ENCODE measurements around the gene SLC35B3.

The SLC35B3 gene

GRCh38 chr6:8437813-8438212, 2.5 kb upstream of the SLC35B3 start:
- Histone ChIP-seq H3K9me3 (ENCODE audit: low read length) (peaks cover 2% of the 10 kb centered on the region; the same call in 1 of the 2 replicates), H4K20me1 (ENCODE audit: insufficient read depth, low read length) (no peaks in the 10 kb centered on the region), H3F3A (ENCODE audit: insufficient read depth, low read length) (no peaks in the 10 kb centered on the region), H3K27ac (ENCODE audit: low read depth, low read length, poor library complexity, severe bottlenecking) (no peak overlapping the region), H3K27me3 (ENCODE audit: insufficient read depth, low read length) (no peaks in the 10 kb centered on the region), H3K9ac (ENCODE audit: low read length) (no peak overlapping the region), H2AFZ (ENCODE audit: low read length) (no peak overlapping the region), H3K9me2 (ENCODE audit: low read depth, low read length) (no peaks in the 10 kb centered on the region), H3K4me2 (ENCODE audit: low read length) (no peak overlapping the region), H3K36me3 (ENCODE audit: insufficient read depth, low read length) (peaks cover 5% of the 10 kb centered on the region; the same call in 1 of the 2 replicates), H3K4me3 (ENCODE audit: low read depth, low read length, poor library complexity, severe bottlenecking) (no peak overlapping the region), H3K4me1 (ENCODE audit: insufficient read depth, low read length, severe bottlenecking) (peaks cover 22% of the 10 kb centered on the region), H3K79me2 (ENCODE audit: insufficient read depth, low read length) (peaks cover 20% of the 10 kb centered on the region)
- no peak for TF ChIP-seq EZH2 (IDR thresholded peaks at IDR 0.05; ENCODE audit: borderline replicate concordance, low read length)
- TF ChIP-seq CTCF (IDR thresholded peaks at IDR 0.05; ENCODE audit: low read length) = no peak

GRCh38 chr6:8436966-8437365, 1.6 kb upstream of the SLC35B3 start:
- H2AFZ ChIP-seq (ENCODE audit: low read length) = no peak overlapping the region
- H3K4me1 ChIP-seq (ENCODE audit: insufficient read depth, low read length, severe bottlenecking) = peaks cover 22% of the 10 kb centered on the region
- peaks cover 10% of the 10 kb centered on the region for H3K36me3 ChIP-seq (ENCODE audit: insufficient read depth, low read length)
- peaks cover 20% of the 10 kb centered on the region for H3K79me2 ChIP-seq (ENCODE audit: insufficient read depth, low read length)
- no peaks in the 10 kb centered on the region for H3K27me3 ChIP-seq (ENCODE audit: insufficient read depth, low read length)
- no peaks in the 10 kb centered on the region for H4K20me1 ChIP-seq (ENCODE audit: insufficient read depth, low read length)
- no peak overlapping the region for H3K9ac ChIP-seq (ENCODE audit: low read length)
- TF ChIP-seq CTCF (IDR thresholded peaks at IDR 0.05; ENCODE audit: low read length) (no peak), EZH2 (IDR thresholded peaks at IDR 0.05; ENCODE audit: borderline replicate concordance, low read length) (no peak)
- no peaks in the 10 kb centered on the region for H3K9me2 ChIP-seq (ENCODE audit: low read depth, low read length)
- H3K4me3 ChIP-seq (ENCODE audit: low read depth, low read length, poor library complexity, severe bottlenecking) = no peak overlapping the region
- H3F3A ChIP-seq (ENCODE audit: insufficient read depth, low read length) = no peaks in the 10 kb centered on the region
- H3K9me3 ChIP-seq (ENCODE audit: low read length) = peaks cover 2% of the 10 kb centered on the region; the same call in 1 of the 2 replicates
- no peak overlapping the region for H3K27ac ChIP-seq (ENCODE audit: low read depth, low read length, poor library complexity, severe bottlenecking)
- H3K4me2 ChIP-seq (ENCODE audit: low read length) = no peak overlapping the region

GRCh38 chr6:8435845-8436168, 462 bp upstream of the SLC35B3 start:
- H3K4me3 ChIP-seq (ENCODE audit: low read depth, low read length, poor library complexity, severe bottlenecking) = peak overlapping the region; percentile 96
- H3K9me2 ChIP-seq (ENCODE audit: low read depth, low read length) = no peaks in the 10 kb centered on the region
- no peaks in the 10 kb centered on the region for H4K20me1 ChIP-seq (ENCODE audit: insufficient read depth, low read length)
- H3K79me2 ChIP-seq (ENCODE audit: insufficient read depth, low read length) = peaks cover 20% of the 10 kb centered on the region
- H3K4me1 ChIP-seq (ENCODE audit: insufficient read depth, low read length, severe bottlenecking) = peaks cover 22% of the 10 kb centered on the region
- H2AFZ ChIP-seq (ENCODE audit: low read length) = peak overlapping the region; percentile 95
- H3K36me3 ChIP-seq (ENCODE audit: insufficient read depth, low read length) = peaks cover 10% of the 10 kb centered on the region
- H3F3A ChIP-seq (ENCODE audit: insufficient read depth, low read length) = no peaks in the 10 kb centered on the region
- H3K4me2 ChIP-seq (ENCODE audit: low read length) = peak overlapping the region; percentile 66
- H3K9me3 ChIP-seq (ENCODE audit: low read length) = peaks cover 2% of the 10 kb centered on the region; the same call in 1 of the 2 replicates
- no peaks in the 10 kb centered on the region for H3K27me3 ChIP-seq (ENCODE audit: insufficient read depth, low read length)
- peak overlapping the region; percentile 19; the same call in 1 of the 2 replicates for H3K9ac ChIP-seq (ENCODE audit: low read length)
- TF ChIP-seq EZH2 (IDR thresholded peaks at IDR 0.05; ENCODE audit: borderline replicate concordance, low read length) = no peak
- no peak overlapping the region for H3K27ac ChIP-seq (ENCODE audit: low read depth, low read length, poor library complexity, severe bottlenecking)

DNA sequence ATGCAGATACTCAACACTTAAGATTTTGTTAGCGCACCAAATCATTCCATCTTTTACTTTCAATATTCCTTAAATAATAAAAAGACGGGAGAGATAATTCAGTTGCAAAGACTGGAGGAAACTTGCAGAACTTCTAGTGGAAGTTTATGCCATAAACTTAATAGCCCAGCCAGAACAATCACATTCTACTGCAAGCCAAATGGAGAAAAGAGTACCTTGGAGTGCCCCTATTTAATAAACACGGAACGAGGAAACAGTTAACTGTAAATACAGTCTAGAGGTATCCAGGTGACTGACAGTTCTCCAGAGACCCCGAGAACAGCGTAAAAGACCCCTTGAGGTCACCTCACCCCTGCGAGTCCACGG, 635 bp downstream of the SLC35B3 start:
- peak overlapping the region; percentile 86 for H3K9ac ChIP-seq (ENCODE audit: low read length)
- H3K79me2 ChIP-seq (ENCODE audit: insufficient read depth, low read length) = peaks cover 20% of the 10 kb centered on the region
- peaks cover 2% of the 10 kb centered on the region; the same call in 1 of the 2 replicates for H3K9me3 ChIP-seq (ENCODE audit: low read length)
- H3K27me3 ChIP-seq (ENCODE audit: insufficient read depth, low read length) = no peaks in the 10 kb centered on the region
- peaks cover 22% of the 10 kb centered on the region for H3K4me1 ChIP-seq (ENCODE audit: insufficient read depth, low read length, severe bottlenecking)
- peak overlapping the region; percentile 21 for H3K27ac ChIP-seq (ENCODE audit: low read depth, low read length, poor library complexity, severe bottlenecking)
- H3K4me2 ChIP-seq (ENCODE audit: low read length) = peak overlapping the region; percentile 80
- TF ChIP-seq CTCF (IDR thresholded peaks at IDR 0.05; ENCODE audit: low read length) (no peak), EZH2 (IDR thresholded peaks at IDR 0.05; ENCODE audit: borderline replicate concordance, low read length) (no peak)
- no peaks in the 10 kb centered on the region for H3F3A ChIP-seq (ENCODE audit: insufficient read depth, low read length)
- H2AFZ ChIP-seq (ENCODE audit: low read length) = no peak overlapping the region
- H3K9me2 ChIP-seq (ENCODE audit: low read depth, low read length) = no peaks in the 10 kb centered on the region
- H3K4me3 ChIP-seq (ENCODE audit: low read depth, low read length, poor library complexity, severe bottlenecking) = peak overlapping the region; percentile 96
- H3K36me3 ChIP-seq (ENCODE audit: insufficient read depth, low read length) = peaks cover 16% of the 10 kb centered on the region
- H4K20me1 ChIP-seq (ENCODE audit: insufficient read depth, low read length) = no peaks in the 10 kb centered on the region

Data from OCI-LY1 (cell line).